Large intestine (tissue), 3 donors: Measurements from ENCODE around the gene GATAD2A. TPM values are rescaled to one million over a fixed set of nuclear protein-coding genes. Genes with fewer than 3 reads are reported as not detected.

Source experiments
- DNase-seq, 2 donors: peaks; one replicate each; pipeline versions ENCODE4 v3.0.0 to v3.0.0-alpha.2; 2013
- H3K27ac ChIP-seq: one replicate; pipeline ENCODE4 v1.5.1; 2013; ENCODE audit warnings: low read length
- H3K27me3 ChIP-seq: 2 replicates; pipeline ENCODE4 v1.6.1; 2013; ENCODE audit warnings: low read length; ENCODE audit not compliant: control insufficient read depth, insufficient read depth
- H3K36me3 ChIP-seq: 2 replicates; pipeline ENCODE4 v1.6.1; 2013; ENCODE audit warnings: low read length; ENCODE audit not compliant: control insufficient read depth, insufficient read depth
- H3K4me1 ChIP-seq: one replicate; pipeline ENCODE4 v1.6.1; 2013; ENCODE audit warnings: low read length; ENCODE audit not compliant: control insufficient read depth, insufficient read depth
- H3K4me3 ChIP-seq: one replicate; pipeline ENCODE4 v1.5.1; 2013; ENCODE audit warnings: low read length
- H3K9me3 ChIP-seq: one replicate; pipeline ENCODE4 v1.6.1; 2013; ENCODE audit warnings: mild to moderate bottlenecking, low read depth, low read length, moderate library complexity; ENCODE audit not compliant: control insufficient read depth
- WGBS: methylation state at CpG from one replicate; pipeline ENCODE4 v1.1.5; 2013; ENCODE audit warnings: low lambda C conversion rate; ENCODE audit not compliant: insufficient coverage; 5-methylcytosine and 5-hydroxymethylcytosine counted together
- polyA plus RNA-seq: library from polyadenylated mRNA; unstranded; fragments of 120-200 nt; gene quantifications from one replicate; pipeline ENCODE4 v1.2.1, GENCODE V29; 2013

Gene GATAD2A
- polyA plus RNA-seq, 1 donor = 46.8 TPM

- no CpG with 5 or more reads among the region's 15 CpGs for WGBS
- Histone ChIP-seq H3K27ac (no peak overlapping the region), H3K4me3 (no peak overlapping the region)
Measured at GRCh38 chr19:19485161-19485997, 79.9 kb downstream of the GATAD2A start.

GRCh38 chr19:19485998-19486290, 80.5 kb downstream of the GATAD2A start:
- Histone ChIP-seq H3K27ac (no peak overlapping the region), H3K4me1 (peaks cover 50% of the 10 kb centered on the region), H3K9me3 (no peaks in the 10 kb centered on the region), H3K36me3 (peaks cover 31% of the 10 kb centered on the region), H3K4me3 (no peak overlapping the region), H3K27me3 (no peaks in the 10 kb centered on the region)
- no peak for DNase-seq
- no CpG with 5 or more reads among the region's 5 CpGs for WGBS

More at GRCh38 chr19:19485161-19485997, 79.9 kb downstream of the GATAD2A start:
- peaks cover 50% of the 10 kb centered on the region for H3K4me1 ChIP-seq
- H3K27me3 ChIP-seq = no peaks in the 10 kb centered on the region
- H3K36me3 ChIP-seq = peaks cover 34% of the 10 kb centered on the region
- H3K9me3 ChIP-seq = no peaks in the 10 kb centered on the region
- no peak for DNase-seq

DNA sequence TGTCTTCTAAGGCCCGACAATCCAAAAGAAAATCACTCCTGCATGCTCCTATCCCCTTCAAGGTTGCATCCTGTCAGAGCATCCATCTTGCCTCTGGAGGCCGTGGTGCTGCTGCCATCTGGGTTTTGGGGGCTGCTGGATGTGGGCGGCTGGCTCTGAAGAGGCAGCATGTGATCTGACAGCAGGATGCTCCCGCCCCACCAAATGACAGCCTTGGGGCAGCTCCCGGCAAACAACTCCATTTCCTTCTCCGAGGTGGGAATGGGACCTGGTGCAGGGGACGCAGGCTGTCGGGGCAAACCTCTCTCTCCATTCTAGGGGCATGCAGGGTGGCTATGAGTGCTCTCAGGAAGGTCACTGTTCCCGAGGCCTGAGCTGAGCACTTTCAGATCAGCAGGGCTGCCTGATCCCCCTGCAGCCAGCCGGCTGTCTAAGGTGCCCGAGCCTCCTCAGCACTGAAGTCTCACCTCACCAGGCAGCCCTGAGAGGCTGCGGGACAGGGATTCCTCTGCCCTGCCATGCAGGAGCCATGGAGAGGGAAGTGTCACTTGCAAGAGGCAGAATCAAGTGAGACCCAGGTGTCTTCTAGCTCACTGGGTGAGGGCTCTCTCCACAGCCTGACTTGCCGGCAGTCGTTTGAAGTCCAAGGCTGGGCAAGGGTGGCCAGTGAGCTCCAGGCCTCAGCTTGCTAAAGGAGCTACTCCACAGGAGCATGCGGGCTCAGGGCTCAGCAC, 81.0 kb downstream of the GATAD2A start:
- no peaks in the 10 kb centered on the region for H3K9me3 ChIP-seq
- WGBS = no CpG with 5 or more reads among the region's 15 CpGs
- H3K4me1 ChIP-seq = peaks cover 50% of the 10 kb centered on the region
- H3K4me3 ChIP-seq = no peak overlapping the region
- no peaks in the 10 kb centered on the region for H3K27me3 ChIP-seq
- H3K36me3 ChIP-seq = peaks cover 26% of the 10 kb centered on the region
- no peak overlapping the region for H3K27ac ChIP-seq
- no peak for DNase-seq

DNA sequence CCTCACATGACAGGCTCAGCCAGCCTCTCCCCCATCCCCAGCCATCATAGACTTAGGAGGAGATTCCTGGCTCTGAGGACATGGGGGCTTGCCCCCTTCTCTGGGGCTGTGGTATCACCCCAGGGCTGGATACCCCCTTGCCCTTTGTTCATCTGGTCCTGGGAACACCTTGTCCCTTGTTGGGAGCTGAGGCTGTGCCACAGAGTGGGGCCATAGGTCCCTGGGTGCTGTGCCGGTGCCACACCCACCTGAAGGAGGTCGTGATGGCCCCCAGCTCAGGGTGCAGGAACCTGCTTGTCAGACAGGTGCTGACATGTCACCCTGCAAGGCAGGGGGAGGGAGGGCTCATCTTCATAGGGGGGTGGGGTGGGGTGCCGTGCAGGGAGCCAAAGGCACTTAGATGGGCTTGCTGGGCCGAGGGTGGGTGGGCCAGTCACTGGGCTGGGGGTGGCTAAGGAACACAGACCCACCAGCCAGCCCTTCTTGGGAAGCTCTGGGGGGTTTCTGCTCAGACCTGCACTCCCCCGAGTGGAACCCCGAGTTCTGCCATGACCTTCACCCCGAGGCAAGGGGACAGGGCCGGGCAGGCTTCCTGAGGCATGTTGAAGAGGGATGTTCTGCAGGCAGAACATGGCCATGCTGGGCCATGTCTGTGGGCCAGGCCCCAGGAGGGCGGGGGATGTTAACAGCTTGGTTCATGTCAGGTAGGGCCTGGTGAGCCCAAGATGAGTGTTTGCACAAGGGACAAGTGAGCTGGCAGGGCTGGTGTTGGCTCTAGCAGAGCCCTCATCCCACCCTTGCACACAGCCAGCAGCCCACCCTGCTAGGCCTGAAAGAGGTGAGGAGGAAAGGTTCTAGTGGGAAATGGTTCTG, 81.8 kb downstream of the GATAD2A start:
- Histone ChIP-seq H3K27ac (no peak overlapping the region), H3K9me3 (no peaks in the 10 kb centered on the region), H3K4me3 (no peak overlapping the region), H3K4me1 (peaks cover 50% of the 10 kb centered on the region), H3K27me3 (no peaks in the 10 kb centered on the region), H3K36me3 (peaks cover 34% of the 10 kb centered on the region)
- no peak for DNase-seq
- no CpG with 5 or more reads among the region's 9 CpGs for WGBS

GRCh38 chr19:19487950-19488874, 82.7 kb downstream of the GATAD2A start:
- no peak overlapping the region for H3K4me3 ChIP-seq
- peak in 1 of 2 donors; percentile 55 for DNase-seq
- H3K36me3 ChIP-seq = peaks cover 40% of the 10 kb centered on the region
- H3K27me3 ChIP-seq = no peaks in the 10 kb centered on the region
- H3K4me1 ChIP-seq = peaks cover 41% of the 10 kb centered on the region
- H3K9me3 ChIP-seq = no peaks in the 10 kb centered on the region
- WGBS = no CpG with 5 or more reads among the region's 20 CpGs
- H3K27ac ChIP-seq = peak overlapping the region; percentile 70

DNA sequence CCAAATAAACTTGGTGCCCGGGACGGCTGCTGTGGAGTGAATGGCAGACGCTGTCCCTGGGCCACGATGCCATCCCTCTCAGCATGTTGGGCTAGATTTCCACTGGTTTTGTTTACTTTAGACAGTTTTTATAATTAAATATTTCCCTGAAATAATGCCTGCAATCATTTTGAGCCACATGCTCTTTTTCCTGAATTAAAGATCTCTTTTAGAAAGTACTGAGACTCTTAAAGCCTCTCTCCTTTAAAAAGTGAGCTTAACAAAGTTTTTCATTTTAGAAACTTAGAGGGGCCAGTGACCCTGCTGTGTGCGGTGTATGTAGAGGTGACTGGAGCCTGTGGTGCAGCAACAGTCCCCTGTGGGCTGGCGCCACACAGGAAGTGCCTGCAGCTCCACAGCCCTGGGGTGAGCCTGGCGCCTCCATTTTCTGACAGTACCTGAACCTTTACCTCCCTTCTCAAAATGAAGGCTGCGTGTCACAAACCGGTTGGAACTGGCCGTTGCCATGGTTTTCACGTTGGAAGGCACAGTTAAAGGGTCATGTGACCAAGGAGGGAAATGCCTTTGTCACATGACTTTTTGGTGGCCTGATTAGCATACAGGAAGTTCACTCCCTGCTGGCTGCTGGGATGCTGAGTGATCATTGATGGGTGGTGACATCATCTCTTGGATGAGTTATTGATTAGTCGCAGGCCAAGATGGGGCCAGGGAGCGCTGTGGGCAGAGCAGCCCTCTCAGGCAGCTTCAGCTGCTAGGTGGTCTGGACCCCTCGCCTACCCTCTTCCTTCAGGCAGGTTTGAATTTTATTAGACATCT, 83.6 kb downstream of the GATAD2A start:
- Histone ChIP-seq H3K27ac (peak overlapping the region; percentile 70), H3K36me3 (peaks cover 42% of the 10 kb centered on the region), H3K4me1 (peaks cover 40% of the 10 kb centered on the region), H3K9me3 (no peaks in the 10 kb centered on the region), H3K4me3 (no peak overlapping the region), H3K27me3 (no peaks in the 10 kb centered on the region)
- WGBS = no CpG with 5 or more reads among the region's 14 CpGs
- DNase-seq = peak; percentile 92 to 95

DNA sequence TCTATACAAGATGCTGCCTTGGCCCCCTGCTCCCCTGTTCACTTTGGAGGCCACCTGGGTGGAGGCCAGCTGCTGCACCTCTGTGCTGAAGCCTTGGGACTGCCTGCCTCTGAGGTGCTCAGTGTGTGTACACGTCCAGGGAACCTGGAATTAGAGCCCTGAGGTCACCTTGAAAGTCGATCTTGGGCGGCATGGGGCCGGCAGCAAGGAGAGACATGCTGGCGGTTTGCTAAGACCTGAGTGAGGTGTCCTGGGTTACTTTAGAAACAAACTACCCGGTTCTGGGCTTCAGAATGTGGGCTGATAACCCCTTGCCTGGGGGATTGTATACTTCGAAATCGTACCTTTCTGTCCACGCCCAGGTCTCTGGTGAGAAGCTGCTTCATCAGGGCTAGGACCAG, 84.3 kb downstream of the GATAD2A start:
- peaks cover 48% of the 10 kb centered on the region for H3K36me3 ChIP-seq
- no peak for DNase-seq
- H3K4me3 ChIP-seq = no peak overlapping the region
- peaks cover 40% of the 10 kb centered on the region for H3K4me1 ChIP-seq
- no CpG with 5 or more reads among the region's 9 CpGs for WGBS
- H3K9me3 ChIP-seq = no peaks in the 10 kb centered on the region
- H3K27me3 ChIP-seq = no peaks in the 10 kb centered on the region
- H3K27ac ChIP-seq = peak overlapping the region; percentile 70

DNA sequence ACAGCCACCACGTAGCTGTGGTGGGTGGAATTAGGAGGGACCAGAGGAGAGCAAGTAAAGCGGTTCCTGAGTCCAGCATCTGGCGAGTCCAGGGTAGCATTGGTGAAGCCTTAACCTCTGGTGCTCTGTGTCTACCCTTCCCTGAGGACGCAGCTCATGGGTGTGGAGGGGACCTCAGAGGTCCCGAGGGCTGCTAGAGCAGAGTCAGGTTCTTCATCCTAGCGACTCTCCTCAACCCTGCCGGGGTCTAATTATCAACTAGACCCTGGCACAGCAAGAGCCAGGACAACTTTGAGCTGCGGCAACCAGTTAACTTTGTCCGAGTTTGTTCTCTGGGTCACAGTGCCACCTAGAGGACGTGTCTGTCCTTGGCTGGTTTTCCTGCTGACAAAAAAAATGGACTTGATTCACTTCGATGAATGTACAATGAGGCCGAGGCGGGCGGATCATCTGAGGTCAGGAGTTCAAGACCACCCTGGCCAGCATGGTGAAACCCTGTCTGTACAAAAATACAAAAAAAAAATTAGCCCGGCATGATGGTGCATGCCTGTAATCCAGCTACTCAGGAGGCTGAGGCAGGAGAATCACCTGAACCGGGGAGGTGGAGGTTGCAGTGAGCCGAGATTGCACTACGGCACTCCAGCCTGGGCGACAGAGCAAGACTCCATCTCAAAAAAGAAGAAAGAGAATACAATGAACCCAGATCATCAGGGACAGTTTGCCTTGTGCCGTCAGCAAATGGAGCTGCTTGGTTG, 84.9 kb downstream of the GATAD2A start:
- H3K27me3 ChIP-seq = no peaks in the 10 kb centered on the region
- peaks cover 46% of the 10 kb centered on the region for H3K36me3 ChIP-seq
- H3K4me1 ChIP-seq = peaks cover 40% of the 10 kb centered on the region
- whole genome bisulfite sequencing = no CpG with 5 or more reads among the region's 20 CpGs
- no peaks in the 10 kb centered on the region for H3K9me3 ChIP-seq
- DNase-seq = peak; percentile 64 to 70
- H3K4me3 ChIP-seq = no peak overlapping the region
- H3K27ac ChIP-seq = peak overlapping the region; percentile 70
